Hepatocyte (in vitro differentiated cells): ENCODE measurements around the gene TMEM185A. TPM values are rescaled to one million over a fixed set of nuclear protein-coding genes. Genes with fewer than 3 reads are reported as not detected.
"Not testable (repeated sequence)": the region's sequence is repeated elsewhere in the genome, so short reads cannot be mapped to it uniquely, and the experiment has no call there.

ENCODE experiments used
- DNase-seq: peaks from one replicate; pipeline ENCODE4 v3.0.0-alpha.2; 2016; ENCODE audit warnings: low spot score
- H2AFZ ChIP-seq: fragments of 200-600 bp; sonication (generic); 2 replicates; pipeline ENCODE4 v1.6.0; 2016; ENCODE audit warnings: antibody characterized with exemption, mild to moderate bottlenecking
- H3K27ac ChIP-seq: fragments of 200-600 bp; sonication (generic); 2 replicates; pipeline ENCODE4 v1.5.1; 2016; ENCODE audit warnings: mild to moderate bottlenecking
- H3K27me3 ChIP-seq: fragments of 200-600 bp; sonication (generic); 2 replicates; pipeline ENCODE4 v1.6.1; 2016
- H3K36me3 ChIP-seq: fragments of 200-600 bp; sonication (generic); replicated peaks from 2 replicates; pipeline ENCODE4 v1.5.1; 2016; ENCODE audit warnings: low read depth; ENCODE audit not compliant: insufficient read depth
- H3K4me1 ChIP-seq: fragments of 200-600 bp; sonication (generic); 2 replicates; pipeline ENCODE4 v1.5.1; 2016; ENCODE audit warnings: mild to moderate bottlenecking, moderate library complexity; ENCODE audit not compliant: insufficient read depth
- H3K4me2 ChIP-seq: fragments of 200-600 bp; sonication (generic); 2 replicates; pipeline ENCODE4 v1.6.0; 2016
- H3K4me3 ChIP-seq: fragments of 200-600 bp; sonication (generic); 2 replicates; pipeline ENCODE4 v1.5.1; 2016; ENCODE audit warnings: mild to moderate bottlenecking
- H3K79me2 ChIP-seq: fragments of 200-600 bp; sonication (generic); 2 replicates; pipeline ENCODE4 v1.6.0; 2017; ENCODE audit warnings: mild to moderate bottlenecking
- H3K9me2 ChIP-seq: fragments of 200-600 bp; sonication (generic); replicated peaks from 2 replicates; pipeline ENCODE4 v1.6.0; 2017; ENCODE audit warnings: mild to moderate bottlenecking; ENCODE audit not compliant: insufficient read depth
- H3K9me3 ChIP-seq: fragments of 200-600 bp; sonication (generic); 2 replicates; pipeline ENCODE4 v1.5.1; 2016; ENCODE audit warnings: low read depth, mild to moderate bottlenecking
- H4K20me1 ChIP-seq: fragments of 200-600 bp; sonication (generic); 2 replicates; pipeline ENCODE4 v1.6.0; 2016; ENCODE audit warnings: mild to moderate bottlenecking; ENCODE audit not compliant: insufficient read depth, poor library complexity, severe bottlenecking
- WGBS: methylation state at CpG from one replicate; pipeline ENCODE4 v1.1.6; 2016; ENCODE audit warnings: low lambda C conversion rate; ENCODE audit errors: missing lambda C conversion rate; 5-methylcytosine and 5-hydroxymethylcytosine counted together
- polyA plus RNA-seq: library from polyadenylated mRNA; unstranded; fragments of >200 nt; fragmentation: Nextera tagmentation; extraction: Ambion mirVana; gene quantifications from 2 replicates; pipeline ENCODE4 v1.2.1, GENCODE V29; 2016
- total RNA-seq: library from RNA; depleted of rRNA; stranded (reverse); fragments of >200 nt; gene quantifications from 2 replicates; pipeline ENCODE4 v1.2.3, GENCODE V29; 2014

TMEM185A gene
- total and polyA plus RNA-seq, 2 experiments from 2014 or later, result 45.6 to 45.7 TPM

- not testable (repeated sequence) for DNase-seq, H3K79me2 ChIP-seq, H3K27ac ChIP-seq, H3K9me3 ChIP-seq, H3K4me3 ChIP-seq, H2AFZ ChIP-seq, H3K9me2 ChIP-seq, H3K36me3 ChIP-seq, H3K4me2 ChIP-seq, H4K20me1 ChIP-seq, H3K4me1 ChIP-seq, H3K27me3 ChIP-seq
- WGBS, result 82% methylated on average over 1 of the region's 1 CpG
Measured at GRCh38 chrX:149550454-149550853, 81.1 kb downstream of the TMEM185A start.

- not testable (repeated sequence) for H4K20me1 ChIP-seq, H2AFZ ChIP-seq, H3K27me3 ChIP-seq, DNase-seq, H3K9me3 ChIP-seq, H3K27ac ChIP-seq, H3K79me2 ChIP-seq, H3K4me2 ChIP-seq, H3K36me3 ChIP-seq, H3K4me3 ChIP-seq, H3K4me1 ChIP-seq, H3K9me2 ChIP-seq
- WGBS, result 86% methylated on average over 1 of the region's 6 CpGs
Measured at GRCh38 chrX:149549701-149550100, 81.9 kb downstream of the TMEM185A start, which contains the start of gene HSFX3. Gene HSFX3 (minus strand): TSS chrX:149549924. CDS start chrX:149549852, 72 bp downstream.

- not testable (repeated sequence) for H3K4me2 ChIP-seq, H3K9me2 ChIP-seq, H3K36me3 ChIP-seq, H3K9me3 ChIP-seq, H3K4me3 ChIP-seq, H3K27ac ChIP-seq, H3K79me2 ChIP-seq, DNase-seq, H2AFZ ChIP-seq, H3K27me3 ChIP-seq, H3K4me1 ChIP-seq, H4K20me1 ChIP-seq
- WGBS, result 40% methylated on average over 1 of the region's 3 CpGs
Measured at GRCh38 chrX:149547782-149548181, 83.8 kb downstream of the TMEM185A start.

- H3K9me2 ChIP-seq, H3K36me3 ChIP-seq, DNase-seq, H3K27me3 ChIP-seq, H4K20me1 ChIP-seq, H3K4me2 ChIP-seq, H3K4me1 ChIP-seq, H3K27ac ChIP-seq, H2AFZ ChIP-seq, H3K9me3 ChIP-seq, H3K4me3 ChIP-seq, H3K79me2 ChIP-seq: not testable (repeated sequence)
- 78% methylated on average over 1 of the region's 1 CpG for WGBS
Measured at GRCh38 chrX:149546962-149547361, 84.6 kb downstream of the TMEM185A start.

Other genes with a start within 250 kb of the TMEM185A start
- gene IDS, start 126.5 kb downstream of the TMEM185A start, total RNA-seq, result 25.4 and 30.6 TPM in 2 replicates
- 33.7 and 42.7 TPM in 2 replicates for gene IDS, start 126.5 kb downstream of the TMEM185A start, polyA plus RNA-seq
- 13.4 and 19.6 TPM in 2 replicates for gene EOLA1, start 90.8 kb downstream of the TMEM185A start, total RNA-seq
- 9.1 and 14.6 TPM in 2 replicates for gene EOLA1, start 90.8 kb downstream of the TMEM185A start, polyA plus RNA-seq
- gene HSFX3, start 81.9 kb downstream of the TMEM185A start, total RNA-seq, result not detected in 2 replicates
- gene HSFX3, start 81.9 kb downstream of the TMEM185A start, polyA plus RNA-seq, result not detected in 2 replicates
- 0.33 TPM in 1 of 2 replicates, not detected in the other for gene MAGEA9B, start 44.3 kb downstream of the TMEM185A start, total RNA-seq
- not detected in 2 replicates for gene MAGEA9B, start 44.3 kb downstream of the TMEM185A start, polyA plus RNA-seq
- not detected in 2 replicates for gene HSFX2, start 36.5 kb downstream of the TMEM185A start, total RNA-seq
- gene HSFX2, start 36.5 kb downstream of the TMEM185A start, polyA plus RNA-seq, result 0.53 and 1.1 TPM in 2 replicates
- not detected in 2 replicates for gene MAGEA11, start 80.3 kb upstream of the TMEM185A start, total RNA-seq
- gene MAGEA11, start 80.3 kb upstream of the TMEM185A start, polyA plus RNA-seq, result not detected in 2 replicates
- gene HSFX1, start 142.3 kb upstream of the TMEM185A start, total RNA-seq, result 0.80 and 2.3 TPM in 2 replicates
- gene HSFX1, start 142.3 kb upstream of the TMEM185A start, polyA plus RNA-seq, result 0.45 and 1.1 TPM in 2 replicates
- gene MAGEA9, start 150.1 kb upstream of the TMEM185A start, total RNA-seq, result not detected in 2 replicates
- not detected in 2 replicates for gene MAGEA9, start 150.1 kb upstream of the TMEM185A start, polyA plus RNA-seq
- gene MAGEA8, start 249.4 kb upstream of the TMEM185A start, total RNA-seq, result not detected in 2 replicates
- gene MAGEA8, start 249.4 kb upstream of the TMEM185A start, polyA plus RNA-seq, result not detected in 2 replicates